ENCODE results near the gene SACM1L.

The SACM1L gene

GRCh38 chr3:45712434-45713110, 23.4 kb downstream of the SACM1L start:
- H3K9ac ChIP-seq (ENCODE audit: low read depth, low read length): no peak overlapping the region
- no peaks in the 10 kb centered on the region for H3K9me3 ChIP-seq (ENCODE audit: insufficient read depth, low read length, severe bottlenecking)
- DNase-seq (no peak), ATAC-seq (ENCODE audit: insufficient read depth, low read depth) (no peak)
- peaks cover 5% of the 10 kb centered on the region; the same call in 1 of the 2 replicates for H3K79me2 ChIP-seq (ENCODE audit: insufficient read depth, low read length)
- no peak overlapping the region for H3K4me2 ChIP-seq (ENCODE audit: insufficient read depth, low read length)
- no peak for TF ChIP-seq EZH2 (IDR thresholded peaks at IDR 0.05; ENCODE audit: borderline replicate concordance, low read depth, low read length, severe bottlenecking)
- TF ChIP-seq, protein P1, sequence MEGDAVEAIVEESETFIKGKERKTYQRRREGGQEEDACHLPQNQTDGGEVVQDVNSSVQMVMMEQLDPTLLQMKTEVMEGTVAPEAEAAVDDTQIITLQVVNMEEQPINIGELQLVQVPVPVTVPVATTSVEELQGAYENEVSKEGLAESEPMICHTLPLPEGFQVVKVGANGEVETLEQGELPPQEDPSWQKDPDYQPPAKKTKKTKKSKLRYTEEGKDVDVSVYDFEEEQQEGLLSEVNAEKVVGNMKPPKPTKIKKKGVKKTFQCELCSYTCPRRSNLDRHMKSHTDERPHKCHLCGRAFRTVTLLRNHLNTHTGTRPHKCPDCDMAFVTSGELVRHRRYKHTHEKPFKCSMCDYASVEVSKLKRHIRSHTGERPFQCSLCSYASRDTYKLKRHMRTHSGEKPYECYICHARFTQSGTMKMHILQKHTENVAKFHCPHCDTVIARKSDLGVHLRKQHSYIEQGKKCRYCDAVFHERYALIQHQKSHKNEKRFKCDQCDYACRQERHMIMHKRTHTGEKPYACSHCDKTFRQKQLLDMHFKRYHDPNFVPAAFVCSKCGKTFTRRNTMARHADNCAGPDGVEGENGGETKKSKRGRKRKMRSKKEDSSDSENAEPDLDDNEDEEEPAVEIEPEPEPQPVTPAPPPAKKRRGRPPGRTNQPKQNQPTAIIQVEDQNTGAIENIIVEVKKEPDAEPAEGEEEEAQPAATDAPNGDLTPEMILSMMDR (IDR thresholded peaks at IDR 0.05; ENCODE audit: borderline replicate concordance, extremely low read depth, low read length, poor library complexity, severe bottlenecking): no peak
- no peak overlapping the region for H3K27ac ChIP-seq (ENCODE audit: low read length)
- H3K4me1 ChIP-seq (ENCODE audit: insufficient read depth, low read length): no peaks in the 10 kb centered on the region
- H3K27me3 ChIP-seq (ENCODE audit: insufficient read depth, low read length, poor library complexity): no peaks in the 10 kb centered on the region
- H3K36me3 ChIP-seq (ENCODE audit: insufficient read depth, low read length): peaks cover 85% of the 10 kb centered on the region
- no peak overlapping the region for H2AFZ ChIP-seq (ENCODE audit: low read depth, low read length)
- no peak overlapping the region for H3K4me3 ChIP-seq (ENCODE audit: low read depth in 1 of 2, low read length in 2 of 2)
- no peaks in the 10 kb centered on the region; the same call in none of the 2 replicates for H4K20me1 ChIP-seq (ENCODE audit: insufficient read depth, low read length)

GRCh38 chr3:45715945-45716344, 26.7 kb downstream of the SACM1L start:
- Histone ChIP-seq H3K27ac (ENCODE audit: low read length) (no peak overlapping the region), H3K9ac (ENCODE audit: low read depth, low read length) (no peak overlapping the region), H2AFZ (ENCODE audit: low read depth, low read length) (no peak overlapping the region), H3K79me2 (ENCODE audit: insufficient read depth, low read length) (peaks cover under 1% of the 10 kb centered on the region; the same call in 1 of the 2 replicates), H3K4me2 (ENCODE audit: insufficient read depth, low read length) (no peak overlapping the region), H3K36me3 (ENCODE audit: insufficient read depth, low read length) (peaks cover 70% of the 10 kb centered on the region), H3K4me1 (ENCODE audit: insufficient read depth, low read length) (no peaks in the 10 kb centered on the region), H4K20me1 (ENCODE audit: insufficient read depth, low read length) (no peaks in the 10 kb centered on the region; the same call in none of the 2 replicates), H3K9me3 (ENCODE audit: insufficient read depth, low read length, severe bottlenecking) (no peaks in the 10 kb centered on the region), H3K27me3 (ENCODE audit: insufficient read depth, low read length, poor library complexity) (no peaks in the 10 kb centered on the region), H3K4me3 (ENCODE audit: low read depth in 1 of 2, low read length in 2 of 2) (no peak overlapping the region)
- ATAC-seq (ENCODE audit: insufficient read depth, low read depth) (no peak), DNase-seq (no peak)
- TF ChIP-seq, protein P1 (IDR thresholded peaks at IDR 0.05; ENCODE audit: borderline replicate concordance, extremely low read depth, low read length, poor library complexity, severe bottlenecking): no peak
- no peak for TF ChIP-seq EZH2 (IDR thresholded peaks at IDR 0.05; ENCODE audit: borderline replicate concordance, low read depth, low read length, severe bottlenecking)

DNA sequence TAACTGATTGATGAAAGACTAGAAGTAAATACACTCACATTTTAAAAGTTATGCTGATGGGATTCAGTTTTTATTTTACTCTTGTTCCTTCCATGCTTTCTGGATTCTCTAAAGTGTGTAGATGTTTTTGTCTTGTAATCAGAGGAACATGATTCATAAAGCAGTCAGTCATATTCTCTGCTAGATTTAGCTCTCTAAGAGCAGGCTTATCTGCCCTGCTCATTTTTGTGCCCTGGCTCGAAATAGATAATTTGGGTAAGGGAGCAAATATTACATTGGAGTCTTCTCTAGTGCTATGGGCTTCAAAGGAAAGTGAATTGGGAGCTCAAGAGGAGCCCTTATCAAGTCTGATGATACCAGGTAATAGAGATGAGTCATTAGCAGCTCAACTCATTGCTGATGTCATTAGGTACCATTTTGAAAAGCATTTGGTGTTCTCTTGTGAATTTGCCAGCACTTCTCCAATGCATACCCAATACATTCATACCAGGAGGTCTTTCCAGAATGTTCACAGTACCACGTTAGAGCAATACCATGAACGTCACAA, 27.7 kb downstream of the SACM1L start:
- Histone ChIP-seq H3K4me3 (ENCODE audit: low read depth in 1 of 2, low read length in 2 of 2) (no peak overlapping the region), H3K4me2 (ENCODE audit: insufficient read depth, low read length) (no peak overlapping the region), H2AFZ (ENCODE audit: low read depth, low read length) (no peak overlapping the region), H3K27ac (ENCODE audit: low read length) (no peak overlapping the region), H3K9me3 (ENCODE audit: insufficient read depth, low read length, severe bottlenecking) (no peaks in the 10 kb centered on the region), H4K20me1 (ENCODE audit: insufficient read depth, low read length) (no peaks in the 10 kb centered on the region; the same call in 1 of the 2 replicates), H3K36me3 (ENCODE audit: insufficient read depth, low read length) (peaks cover 65% of the 10 kb centered on the region), H3K9ac (ENCODE audit: low read depth, low read length) (no peak overlapping the region), H3K4me1 (ENCODE audit: insufficient read depth, low read length) (no peaks in the 10 kb centered on the region), H3K27me3 (ENCODE audit: insufficient read depth, low read length, poor library complexity) (no peaks in the 10 kb centered on the region), H3K79me2 (ENCODE audit: insufficient read depth, low read length) (no peaks in the 10 kb centered on the region)
- TF ChIP-seq, protein P1 (IDR thresholded peaks at IDR 0.05; ENCODE audit: borderline replicate concordance, extremely low read depth, low read length, poor library complexity, severe bottlenecking): no peak
- ATAC-seq (ENCODE audit: insufficient read depth, low read depth) (no peak), DNase-seq (no peak)
